Transverse colon (tissue), 4 donors: ENCODE results near the gene STXBP1. TPM values are rescaled to one million over a fixed set of nuclear protein-coding genes. Genes with fewer than 3 reads are reported as not detected.
A peak's percentile ranks its signal among the peaks of the same experiment; 100 is the strongest.

Experiments
- DNase-seq: peaks from one replicate; pipeline ENCODE4 v3.0.0-alpha.2; 2019
- H3K27ac ChIP-seq, 4 donors: fragments of 200-600 bp; sonication (generic); 2 replicates each; pipeline ENCODE4 v1.5.1; 2016 to 2018; ENCODE audit warnings: inconsistent platforms in 4 of 4
- H3K27me3 ChIP-seq: fragments of 200-600 bp; sonication (generic); 2 replicates; pipeline ENCODE4 v1.5.1; 2017; ENCODE audit warnings: inconsistent platforms
- H3K36me3 ChIP-seq, 4 donors: fragments of 200-600 bp; sonication (generic); 2 replicates each; pipeline ENCODE4 v1.5.1; 2017 to 2019; ENCODE audit warnings: inconsistent platforms in 4 of 4
- H3K4me1 ChIP-seq, 4 donors: fragments of 200-600 bp; sonication (generic); 2 replicates each; pipeline ENCODE4 v1.5.1; 2017 to 2020; ENCODE audit warnings: inconsistent platforms in 4 of 4
- H3K4me3 ChIP-seq, 4 donors: fragments of 200-600 bp; sonication (generic); 1 replicate in 1 of 4; 2 replicates in 3 of 4; pipeline versions ENCODE4 v1.5.1 to v1.6.1; 2017 to 2019; ENCODE audit warnings: inconsistent platforms in 4 of 4
- H3K9me3 ChIP-seq, 2 donors: fragments of 200-600 bp; sonication (generic); 2 replicates each; pipeline ENCODE4 v1.5.1; 2017 to 2019; ENCODE audit warnings: inconsistent platforms in 2 of 2
- CTCF ChIP-seq, 5 experiments: fragments of 200-600 bp in 3 of 5; fragments of 450-650 bp in 2 of 5; sonication (generic) in 3 of 5; IDR thresholded peaks; 1 replicate in 2 of 5; 2 replicates in 3 of 5; pipeline ENCODE4 v1.5.1; 2016 to 2017; ENCODE audit warnings: antibody characterized with exemption in 5 of 5, inconsistent platforms in 3 of 5, mild to moderate bottlenecking in 2 of 5, moderate library complexity in 1 of 5
- EP300 ChIP-seq: sonication (generic); formaldehyde crosslinking; IDR thresholded peaks from one replicate; pipeline ENCODE4 v1.6.1; 2017; ENCODE audit warnings: antibody characterized with exemption, low read depth
- POLR2A ChIP-seq: fragments of 450-650 bp; IDR thresholded peaks from one replicate; pipeline ENCODE4 v1.6.1; 2016; ENCODE audit warnings: antibody characterized with exemption, mild to moderate bottlenecking, moderate library complexity
- POLR2AphosphoS5 ChIP-seq, 3 donors: sonication (generic); formaldehyde crosslinking; IDR thresholded peaks; one replicate each; pipeline ENCODE4 v1.6.1; 2016; ENCODE audit warnings: antibody characterized with exemption in 3 of 3
- WGBS, 2 donors: methylation state at CpG; one replicate each; pipeline ENCODE4 v1.1.5; 2018; ENCODE audit warnings: low coverage in 1 of 2; 5-methylcytosine and 5-hydroxymethylcytosine counted together
- in situ Hi-C, 4 donors: fragments of 200-750 bp; cut with MboI; loops; one replicate each; pipeline versions ENCODE4 v1.15.0 to v1.15.1; 2017; ENCODE audit warnings: low sequenced_read_pairs in 3 of 4, low pct_ligation_motif_present in 1 of 4, low pct_unique_long_range_greater_than_20kb in 1 of 4
- intact Hi-C: fragments of 100-400 bp; cut with DNase I; formaldehyde crosslinking; loops from one replicate; pipeline ENCODE4 v1.15.1; 2023; ENCODE audit warnings: low total_unique reads
- total RNA-seq, 4 donors: library from RNA; depleted of rRNA; stranded (reverse); fragments of >200 nt; gene quantifications; one replicate each; pipeline ENCODE4 v1.1.0, GENCODE V29; 2016

The STXBP1 gene
- total RNA-seq, 4 donors from 2014 or later = 7.9 to 193 (median 13.3) TPM

GRCh38 chr9:127735530-127736185 lies 123.6 kb downstream of the STXBP1 start:
- peak overlapping the region in 1 of 4 donors; percentile 71 for H3K4me3 ChIP-seq
- 3 to 26% methylated on average over 5 to 15 of the region's 15 CpGs for WGBS, 2 donors
- intact Hi-C loops = loop anchor here (2.0 to 10.0 kb wide), 3 partner anchors 49 to 231 kb away; no protein-coding TSS in a partner anchor
- H3K27me3 ChIP-seq = no peaks in the 10 kb centered on the region
- TF ChIP-seq POLR2AphosphoS5 (IDR thresholded peaks at IDR 0.05) = no peak
- TF ChIP-seq CTCF (IDR thresholded peaks at IDR 0.05) = no peak
- TF ChIP-seq EP300 = no peak
- TF ChIP-seq POLR2A = no peak
- H3K9me3 ChIP-seq = no peaks in the 10 kb centered on the region
- H3K36me3 ChIP-seq = peaks cover 0 to 4% (median 0%) of the 10 kb centered on the region in 4 donors
- DNase-seq = no peak
- H3K27ac ChIP-seq = peak overlapping the region in 3 of 4 donors; percentile 98 to 100 (median 99)
- in situ Hi-C loops = loop anchor here (5.0 to 25.0 kb wide), 6 partner anchors 47 to 223 kb away; no protein-coding TSS in a partner anchor
- peaks cover 6 to 29% (median 18%) of the 10 kb centered on the region in 4 donors for H3K4me1 ChIP-seq

- no peak overlapping the region for H3K27ac ChIP-seq
- in situ Hi-C loops = loop anchor here (5.0 to 25.0 kb wide), 6 partner anchors 44 to 226 kb away; no protein-coding TSS in a partner anchor
These were observed 126.6 kb downstream of the STXBP1 start for GRCh38 chr9:127738666-127739065.

DNA sequence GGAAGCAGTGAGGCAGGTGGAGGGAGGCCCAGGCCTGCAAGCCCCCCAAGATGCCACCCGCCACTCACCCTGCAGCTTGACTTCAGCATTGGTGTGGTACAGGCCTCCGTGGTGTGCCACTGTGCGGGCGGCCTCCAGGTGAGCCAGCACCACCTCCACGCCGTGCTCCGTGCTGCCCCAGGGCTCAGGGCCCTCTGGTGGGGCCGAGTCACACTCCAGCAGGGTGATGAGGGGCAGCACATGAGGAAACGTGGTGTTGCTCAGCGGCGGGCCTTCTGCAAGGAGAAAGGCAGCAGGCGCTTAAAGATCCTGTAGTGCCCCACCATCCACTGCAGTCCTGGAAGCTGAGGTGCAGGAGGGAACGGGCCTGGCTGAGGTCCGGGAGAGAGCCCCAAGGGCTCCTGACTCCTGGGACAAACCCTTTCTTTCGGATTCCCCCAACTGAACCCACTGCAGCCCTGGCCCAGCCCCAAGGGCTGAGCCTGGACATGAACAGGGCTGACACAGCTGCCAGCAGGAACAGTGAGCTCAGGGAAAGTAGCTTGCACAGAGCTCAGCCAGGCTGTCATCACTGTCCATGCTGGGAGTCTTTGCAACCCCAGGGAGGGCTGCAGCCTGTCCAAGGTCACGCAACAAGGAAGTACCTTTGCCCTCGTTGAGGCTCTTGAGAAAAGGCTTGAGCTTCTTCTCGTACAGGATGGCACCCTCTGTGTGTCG lies 127.7 kb downstream of the STXBP1 start:
- in situ Hi-C loops = loop anchor here (5.0 to 25.0 kb wide), 6 partner anchors 43 to 227 kb away; no protein-coding TSS in a partner anchor
- Histone ChIP-seq H3K4me3 (no peak overlapping the region), H3K27ac (peak overlapping the region; percentile 17 to 59 (median 34))

More at GRCh38 chr9:127738666-127739065, 126.6 kb downstream of the STXBP1 start:
- peaks cover 24% of the 10 kb centered on the region for H3K27me3 ChIP-seq
- TF ChIP-seq POLR2A = no peak
- TF ChIP-seq POLR2AphosphoS5 (IDR thresholded peaks at IDR 0.05) = no peak
- no peak for TF ChIP-seq CTCF (IDR thresholded peaks at IDR 0.05)
- TF ChIP-seq EP300 = no peak
- H3K4me1 ChIP-seq = peaks cover 6 to 28% (median 20%) of the 10 kb centered on the region in 4 donors
- H3K4me3 ChIP-seq = no peak overlapping the region
- no peak for DNase-seq
- no peaks in the 10 kb centered on the region for H3K9me3 ChIP-seq
- 79 to 93% methylated on average over 2 to 13 of the region's 13 CpGs for WGBS, 2 donors
- intact Hi-C loops = loop anchor here (5.0 to 10.0 kb wide), 2 partner anchors 184 to 234 kb away; no protein-coding TSS in a partner anchor
- H3K36me3 ChIP-seq = no peaks in the 10 kb centered on the region

More for the DNA sequence above, 127.7 kb downstream of the STXBP1 start:
- H3K4me1 ChIP-seq = peaks cover 0 to 19% (median 11%) of the 10 kb centered on the region in 4 donors
- H3K9me3 ChIP-seq = no peaks in the 10 kb centered on the region
- no peaks in the 10 kb centered on the region for H3K36me3 ChIP-seq
- intact Hi-C loops = loop anchor here (5.0 to 10.0 kb wide), 2 partner anchors 183 to 235 kb away; no protein-coding TSS in a partner anchor
- 82% methylated on average over 19 of the region's 19 CpGs; no CpG with 5 or more reads in 1 of the 2 donors for WGBS, 2 donors
- TF ChIP-seq EP300 = no peak
- TF ChIP-seq POLR2A = no peak
- TF ChIP-seq CTCF (IDR thresholded peaks at IDR 0.05) = no peak
- no peak for TF ChIP-seq POLR2AphosphoS5 (IDR thresholded peaks at IDR 0.05)
- peaks cover 26% of the 10 kb centered on the region for H3K27me3 ChIP-seq
- DNase-seq = no peak
